Spleen (tissue), 7 donors: Measurements from ENCODE around the gene APBB2.

ENCODE experiments used
- CTCF ChIP-seq, 11 experiments: fragments of 200-600 bp in 7 of 11; fragments of 450-650 bp in 4 of 11; sonication (generic) in 4 of 11; IDR thresholded peaks in 8 of 11; conservative IDR thresholded peaks in 3 of 11; 1 replicate in 7 of 11; 2 replicates in 4 of 11; pipeline versions ENCODE4 v1.4.0 to v1.8.0; 2016 to 2021; ENCODE audit warnings: antibody characterized with exemption in 11 of 11, inconsistent platforms in 4 of 11, mild to moderate bottlenecking in 1 of 11
- POLR2A ChIP-seq, 3 donors: fragments of 450-650 bp; IDR thresholded peaks; one replicate each; pipeline ENCODE4 v1.5.1; 2017; ENCODE audit warnings: antibody characterized with exemption in 3 of 3, mild to moderate bottlenecking in 1 of 3
- donor health status: DM: no; HTN: no; CAD: no; lungs with moderate emphysema.
- donor health status: DM: no; HTN: no; CAD: no.
- donor health status: DM: no; HTN: no; CAD: no.

DNA sequence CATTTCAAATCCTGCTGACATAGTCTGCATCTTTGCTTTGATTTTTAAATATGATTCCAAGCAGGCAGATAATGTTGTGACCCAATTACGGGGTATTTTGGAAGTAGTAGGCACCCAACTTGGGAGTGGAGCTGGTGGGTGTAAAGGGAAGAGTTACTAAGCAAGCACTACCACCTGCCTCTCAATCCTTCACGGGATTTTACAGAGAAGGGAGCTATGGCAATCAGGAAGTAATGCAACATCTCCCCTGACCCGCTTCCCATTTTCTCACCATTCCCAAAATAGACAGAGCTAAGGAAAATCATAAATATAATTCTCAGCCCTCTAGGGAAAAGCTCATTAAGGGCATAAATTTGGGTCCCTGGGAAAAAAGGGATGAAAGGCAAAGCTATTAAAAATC lies 9.2 kb downstream of the APBB2 start:
- TF ChIP-seq CTCF (IDR thresholded peaks at IDR 0.05 in 8 of 11, conservative IDR thresholded peaks at IDR 0.05 in 3 of 11) (no peak), POLR2A (IDR thresholded peaks at IDR 0.05) (no peak)
